Activated CD4-positive, CD25-positive, alpha-beta regulatory T cell (primary cell): Measurements from ENCODE around the gene DERA.
"Not testable (repeated sequence)": the region's sequence is repeated elsewhere in the genome, so short reads cannot be mapped to it uniquely, and the experiment has no call there.

Experiments used
- DNase-seq, 4 experiments: peaks; one replicate each; lab custom pipeline; 2025; lab: John Stamatoyannopoulos, UW

Gene DERA

DNA sequence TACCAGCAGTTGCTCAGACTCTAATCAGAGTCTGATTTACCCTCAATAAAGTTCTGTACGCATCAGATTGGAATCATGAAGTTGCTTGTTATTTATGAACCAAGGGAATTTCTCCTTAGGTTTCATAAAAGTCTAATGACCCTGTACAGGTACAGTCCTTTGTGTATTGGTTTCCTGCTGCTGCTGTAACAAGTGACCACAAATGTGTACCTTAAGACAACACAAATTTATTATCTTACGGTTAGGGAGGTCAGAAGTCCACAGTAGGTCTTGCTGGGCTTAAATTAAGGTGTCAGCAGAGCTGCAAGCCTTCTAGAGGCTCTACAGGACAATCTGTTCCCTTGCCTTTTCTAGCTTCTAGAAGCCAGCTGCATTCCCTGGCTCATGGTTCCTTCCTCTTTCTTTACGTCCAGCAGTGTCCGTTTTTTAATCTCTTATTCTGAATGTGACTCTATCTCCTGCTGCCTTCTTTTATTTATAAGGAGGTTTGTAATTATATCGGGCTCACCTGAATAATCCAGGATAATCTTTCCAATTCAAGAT lies 6.7 kb upstream of the DERA start:
- DNase-seq = no peak

DNA sequence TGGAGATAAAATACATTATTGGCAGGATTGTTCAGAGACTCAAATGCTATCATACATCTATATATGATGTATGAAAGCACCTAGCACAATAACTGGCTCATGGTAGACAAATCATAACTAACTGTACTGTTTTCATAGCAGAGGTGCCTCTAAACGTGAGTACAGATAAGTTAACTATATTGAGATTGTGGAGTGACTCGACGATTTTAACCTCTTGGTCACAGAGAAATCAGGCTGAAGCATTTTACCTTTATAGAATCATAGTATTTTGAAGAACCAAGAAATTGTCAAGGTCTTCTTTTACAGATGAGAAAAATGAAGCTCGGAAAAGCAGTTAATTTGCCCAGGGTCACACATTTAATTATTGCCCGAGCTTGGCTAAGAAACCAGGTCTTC lies 666 bp upstream of the DERA start:
- no peak for DNase-seq

GRCh38 chr12:15911931-15912330 lies 799 bp downstream of the DERA start:
- not testable (repeated sequence) for DNase-seq

DNA sequence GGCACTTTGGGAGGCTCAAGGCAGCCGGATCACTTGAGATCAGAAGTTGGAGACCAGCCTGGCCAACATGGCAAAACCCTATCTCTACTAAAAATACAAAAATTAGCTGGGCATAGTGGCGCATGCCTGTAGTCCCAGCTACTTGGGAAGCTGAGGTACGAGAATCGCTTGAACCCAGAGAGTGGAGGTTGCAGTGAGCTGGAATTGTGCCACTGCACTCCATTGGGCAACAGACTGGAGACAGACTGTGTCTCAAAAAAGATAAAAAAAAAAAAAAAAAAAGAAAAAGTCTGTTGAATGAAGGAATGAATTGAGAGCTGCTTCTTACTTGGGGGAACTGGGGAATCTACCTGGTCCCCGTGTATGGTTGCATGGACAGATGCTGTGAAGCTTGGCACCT lies 3.0 kb downstream of the DERA start:
- not testable (repeated sequence) for DNase-seq

GRCh38 chr12:15918066-15918465 lies 6.9 kb downstream of the DERA start:
- DNase-seq = no peak

GRCh38 chr12:15919418-15919817 lies 8.3 kb downstream of the DERA start:
- DNase-seq = no peak

GRCh38 chr12:15924956-15925355 lies 13.8 kb downstream of the DERA start:
- DNase-seq = no peak

- DNase-seq = no peak
Measured at GRCh38 chr12:15928346-15928745, 17.2 kb downstream of the DERA start.

GRCh38 chr12:15928870-15929571 lies 17.9 kb downstream of the DERA start:
- no peak for DNase-seq

DNA sequence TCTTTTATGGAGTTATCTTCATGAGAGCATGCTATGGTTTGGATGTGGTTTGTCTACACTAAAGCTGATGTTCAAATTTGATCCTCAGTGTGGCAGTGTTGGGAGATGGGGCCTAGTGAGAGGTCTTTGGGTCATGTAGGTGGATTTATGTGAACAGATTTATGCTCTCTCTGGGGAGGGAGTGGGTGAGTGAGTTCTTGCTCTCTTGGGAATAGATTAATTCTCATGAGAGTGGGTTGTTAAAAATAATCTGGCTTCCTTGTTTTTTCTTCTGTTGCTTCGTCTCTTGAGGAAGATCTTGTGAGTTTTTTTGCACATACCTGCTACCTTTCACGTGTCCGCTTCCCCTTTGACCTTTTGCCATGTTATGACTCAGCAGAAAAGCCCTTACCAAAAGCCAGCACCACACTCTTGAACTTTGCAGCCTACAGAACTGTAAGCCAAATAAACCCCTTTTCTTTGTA lies 20.5 kb downstream of the DERA start:
- DNase-seq = no peak

GRCh38 chr12:15932327-15932726 lies 21.2 kb downstream of the DERA start:
- no peak for DNase-seq

- no peak for DNase-seq
Measured at GRCh38 chr12:15932971-15933370, 21.8 kb downstream of the DERA start.

- DNase-seq = no peak
Measured at GRCh38 chr12:15933751-15934150, 22.6 kb downstream of the DERA start.

GRCh38 chr12:15936751-15937150 lies 25.6 kb downstream of the DERA start:
- no peak for DNase-seq

- DNase-seq = no peak
Measured at GRCh38 chr12:15937902-15938301, 26.8 kb downstream of the DERA start.

- DNase-seq = no peak
Measured at GRCh38 chr12:15939111-15939510, 28.0 kb downstream of the DERA start.

DNA sequence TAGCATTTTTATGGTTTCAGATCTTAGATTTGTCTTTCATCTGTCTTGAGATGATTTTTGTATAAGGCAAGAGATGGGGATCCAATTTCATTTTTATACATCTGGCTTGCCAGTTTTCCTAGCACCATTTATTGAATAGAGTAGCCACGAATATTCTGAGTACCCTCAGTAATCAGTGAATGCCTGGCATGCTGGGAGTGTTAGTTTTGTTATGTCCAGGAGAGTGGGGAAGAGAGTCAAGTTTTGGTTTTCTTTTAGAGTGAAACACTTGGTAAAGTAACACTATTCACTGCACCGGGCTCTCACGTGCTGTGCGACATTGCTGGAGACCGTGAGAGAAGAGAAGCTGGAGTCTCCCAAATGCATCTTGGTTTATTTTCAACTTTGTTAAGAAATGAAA lies 31.3 kb downstream of the DERA start:
- no peak for DNase-seq

GRCh38 chr12:15943519-15943918 lies 32.4 kb downstream of the DERA start:
- DNase-seq = not testable (repeated sequence)

DNA sequence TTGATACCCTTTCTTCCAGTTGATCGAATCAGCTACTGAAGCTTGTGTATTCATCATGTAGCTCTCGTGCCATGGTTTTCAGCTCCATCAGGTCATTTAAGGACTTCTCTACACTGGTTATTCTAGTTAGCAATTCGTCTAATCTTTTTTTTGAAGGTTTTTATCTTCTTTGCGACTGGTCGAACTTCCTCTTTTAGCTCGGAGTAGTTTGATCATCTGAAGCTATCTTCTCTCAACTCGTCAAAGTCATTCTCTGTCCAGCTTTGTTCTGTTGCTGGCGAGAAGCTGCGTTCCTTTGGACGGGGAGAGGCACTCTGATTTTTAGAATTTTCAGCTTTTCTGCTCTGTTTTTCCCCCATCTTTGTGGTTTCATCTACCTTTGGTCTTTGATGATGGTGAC lies 37.3 kb downstream of the DERA start:
- not testable (repeated sequence) for DNase-seq

GRCh38 chr12:15955281-15955680 lies 44.1 kb downstream of the DERA start:
- DNase-seq = no peak

DNA sequence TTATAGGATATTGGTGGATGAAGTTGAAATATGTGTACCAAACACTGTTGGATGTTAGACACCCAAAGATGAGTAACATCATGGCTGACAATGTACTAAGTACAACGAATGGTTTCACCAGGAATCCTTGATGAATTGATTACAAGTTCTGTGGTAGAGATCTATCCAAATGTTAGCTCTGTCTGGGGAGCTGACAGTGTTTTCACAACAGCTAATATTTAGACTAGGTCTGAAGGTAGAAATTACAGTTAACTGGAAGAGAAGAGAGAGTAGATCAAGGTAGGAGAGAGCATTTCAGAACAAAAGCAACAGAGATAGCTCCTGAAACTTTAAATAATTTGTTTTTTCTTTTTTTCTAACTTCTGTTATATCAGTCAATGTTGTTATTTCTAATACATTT lies 44.9 kb downstream of the DERA start:
- DNase-seq = no peak

- DNase-seq = no peak
Measured at GRCh38 chr12:15956413-15957185, 45.5 kb downstream of the DERA start.

- DNase-seq = no peak
Measured at GRCh38 chr12:15962760-15963159, 51.6 kb downstream of the DERA start.
